Suprapubic skin (tissue), 4 donors: Measurements from ENCODE around the gene PPP1R12B. TPM values are rescaled to one million over a fixed set of nuclear protein-coding genes. Genes with fewer than 3 reads are reported as not detected.

Experiments
- DNase-seq, 2 donors: peaks; one replicate each; pipeline ENCODE4 v3.0.0-alpha.2; 2019; ENCODE audit warnings: low spot score in 2 of 2
- H3K27ac ChIP-seq: fragments of 200-600 bp; sonication (generic); one replicate; pipeline ENCODE4 v1.5.1; 2019
- H3K27me3 ChIP-seq: fragments of 200-600 bp; sonication (generic); one replicate; pipeline ENCODE4 v1.5.1; 2019
- H3K36me3 ChIP-seq: fragments of 200-600 bp; sonication (generic); one replicate; pipeline ENCODE4 v1.5.1; 2019
- H3K4me1 ChIP-seq: fragments of 200-600 bp; sonication (generic); one replicate; pipeline ENCODE4 v1.5.1; 2019
- H3K4me3 ChIP-seq: fragments of 200-600 bp; sonication (generic); one replicate; pipeline ENCODE4 v1.5.1; 2019; ENCODE audit warnings: mild to moderate bottlenecking
- H3K9me3 ChIP-seq: fragments of 200-600 bp; sonication (generic); one replicate; pipeline ENCODE4 v1.5.1; 2019
- EP300 ChIP-seq: sonication (generic); formaldehyde crosslinking; IDR thresholded peaks from one replicate; pipeline ENCODE4 v1.6.1; 2017; ENCODE audit warnings: antibody characterized with exemption
- POLR2A ChIP-seq, 2 donors: fragments of 450-650 bp; IDR thresholded peaks; one replicate each; pipeline ENCODE4 v1.6.1; 2017; ENCODE audit warnings: antibody characterized with exemption in 2 of 2, mild to moderate bottlenecking in 2 of 2, moderate library complexity in 2 of 2
- POLR2AphosphoS5 ChIP-seq, 3 donors: sonication (generic); formaldehyde crosslinking; IDR thresholded peaks; one replicate each; pipeline ENCODE4 v1.6.1; 2017; ENCODE audit warnings: antibody characterized with exemption in 3 of 3
- WGBS: methylation state at CpG from one replicate; pipeline ENCODE4 v1.1.5; 2018; 5-methylcytosine and 5-hydroxymethylcytosine counted together
- total RNA-seq, 4 donors: library from RNA; depleted of rRNA; stranded (reverse); fragments of >200 nt; gene quantifications; one replicate each; pipeline ENCODE4 v1.1.0, GENCODE V29; 2016
- TF ChIP-seq, protein P1 (sequence below), 2 donors: fragments of 200-600 bp in 1 of 2; fragments of 450-650 bp in 1 of 2; sonication (generic) in 1 of 2; IDR thresholded peaks; one replicate each; pipeline ENCODE4 v1.5.1; 2016 to 2019; ENCODE audit warnings: antibody characterized with exemption in 2 of 2, mild to moderate bottlenecking in 1 of 2, moderate library complexity in 1 of 2

Gene PPP1R12B
- total RNA-seq, 4 donors from 2014 or later = 28.4 to 90.7 (median 30.8) TPM

DNA sequence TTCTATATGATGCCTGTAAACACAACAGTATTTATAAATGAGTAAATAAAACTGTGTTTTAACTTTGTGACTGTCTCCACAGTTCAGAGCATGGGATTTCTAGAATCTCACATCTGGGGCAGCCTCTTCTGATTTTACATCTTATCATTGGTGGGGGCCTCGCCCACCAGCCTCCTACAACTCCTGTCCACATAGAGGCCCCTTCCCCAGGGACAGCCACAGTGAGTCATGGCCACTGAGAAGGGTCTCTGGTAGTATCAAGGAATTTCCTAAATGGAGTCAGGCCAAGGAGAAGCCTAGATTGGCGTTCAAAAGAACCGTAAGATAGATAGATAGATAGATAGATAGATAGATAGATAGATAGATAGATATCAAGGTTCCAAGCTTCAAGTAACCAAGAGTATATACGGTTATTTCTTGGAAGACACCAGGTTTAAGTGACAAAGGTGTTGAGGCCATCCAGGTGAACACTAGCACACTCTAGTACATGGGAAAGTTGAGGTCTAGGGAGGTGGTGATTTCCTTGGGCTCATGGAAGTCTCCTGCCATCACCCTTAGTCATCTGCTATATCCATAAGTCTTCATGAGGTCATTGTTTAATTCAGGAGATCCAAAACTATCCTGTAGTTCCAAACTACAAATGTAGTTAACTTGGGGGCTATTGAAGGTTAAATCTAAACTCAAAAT lies 240.1 kb downstream of the PPP1R12B start:
- 89% methylated on average over 4 of the region's 4 CpGs for WGBS
- no peak for DNase-seq
- peaks cover 7% of the 10 kb centered on the region for H3K36me3 ChIP-seq
- peaks cover 67% of the 10 kb centered on the region for H3K4me1 ChIP-seq
- H3K9me3 ChIP-seq = no peaks in the 10 kb centered on the region
- H3K27me3 ChIP-seq = no peaks in the 10 kb centered on the region
- TF ChIP-seq POLR2AphosphoS5 (IDR thresholded peaks at IDR 0.05) (no peak), EP300 (no peak), POLR2A (IDR thresholded peaks at IDR 0.05) (no peak)
- TF ChIP-seq, protein P1, sequence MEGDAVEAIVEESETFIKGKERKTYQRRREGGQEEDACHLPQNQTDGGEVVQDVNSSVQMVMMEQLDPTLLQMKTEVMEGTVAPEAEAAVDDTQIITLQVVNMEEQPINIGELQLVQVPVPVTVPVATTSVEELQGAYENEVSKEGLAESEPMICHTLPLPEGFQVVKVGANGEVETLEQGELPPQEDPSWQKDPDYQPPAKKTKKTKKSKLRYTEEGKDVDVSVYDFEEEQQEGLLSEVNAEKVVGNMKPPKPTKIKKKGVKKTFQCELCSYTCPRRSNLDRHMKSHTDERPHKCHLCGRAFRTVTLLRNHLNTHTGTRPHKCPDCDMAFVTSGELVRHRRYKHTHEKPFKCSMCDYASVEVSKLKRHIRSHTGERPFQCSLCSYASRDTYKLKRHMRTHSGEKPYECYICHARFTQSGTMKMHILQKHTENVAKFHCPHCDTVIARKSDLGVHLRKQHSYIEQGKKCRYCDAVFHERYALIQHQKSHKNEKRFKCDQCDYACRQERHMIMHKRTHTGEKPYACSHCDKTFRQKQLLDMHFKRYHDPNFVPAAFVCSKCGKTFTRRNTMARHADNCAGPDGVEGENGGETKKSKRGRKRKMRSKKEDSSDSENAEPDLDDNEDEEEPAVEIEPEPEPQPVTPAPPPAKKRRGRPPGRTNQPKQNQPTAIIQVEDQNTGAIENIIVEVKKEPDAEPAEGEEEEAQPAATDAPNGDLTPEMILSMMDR (IDR thresholded peaks at IDR 0.05) = no peak
- H3K27ac ChIP-seq = peak overlapping the region; percentile 57
- no peak overlapping the region for H3K4me3 ChIP-seq

DNA sequence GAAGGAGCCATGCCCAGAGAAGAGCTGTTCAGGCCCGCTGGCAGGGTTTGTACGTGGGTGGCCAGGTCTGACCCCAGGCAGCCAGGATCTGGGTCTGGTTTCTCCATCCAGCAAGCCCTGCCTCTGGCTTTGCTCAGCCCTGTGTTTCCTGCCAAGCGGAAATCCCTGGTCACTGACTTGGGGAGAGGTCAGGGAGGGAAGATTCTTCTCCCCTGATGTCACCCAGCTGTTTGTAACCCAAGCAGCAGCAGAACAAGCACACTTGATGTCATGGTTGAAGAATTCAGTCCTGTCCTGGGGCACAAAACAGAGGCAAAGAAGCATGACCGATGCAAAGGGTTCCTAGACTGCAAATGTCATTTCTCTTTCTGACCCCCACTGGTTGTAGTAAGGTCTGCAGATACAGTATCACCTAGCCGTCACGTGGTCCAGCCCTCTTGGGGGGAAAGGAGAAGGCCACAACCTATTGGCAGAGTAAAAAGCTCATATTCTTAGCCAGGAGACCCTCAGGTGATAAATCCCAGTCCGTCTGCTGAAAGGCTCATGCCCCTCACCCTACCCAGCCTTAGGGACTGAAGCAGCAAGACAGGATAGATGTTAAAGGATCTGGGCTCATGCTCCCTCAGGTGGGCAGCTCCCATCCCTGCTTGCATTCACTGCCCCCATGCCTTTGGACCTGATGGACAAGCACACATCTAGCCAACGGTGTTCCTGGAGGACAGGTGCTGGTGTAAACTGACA lies 240.9 kb downstream of the PPP1R12B start:
- TF ChIP-seq POLR2A (IDR thresholded peaks at IDR 0.05) (no peak), POLR2AphosphoS5 (IDR thresholded peaks at IDR 0.05) (peak in 2 of 3 donors; percentile 62 to 89), EP300 (peak; percentile 24)
- TF ChIP-seq, protein P1 (IDR thresholded peaks at IDR 0.05) = no peak
- Histone ChIP-seq H3K9me3 (no peaks in the 10 kb centered on the region), H3K27me3 (no peaks in the 10 kb centered on the region), H3K27ac (peak overlapping the region; percentile 50), H3K36me3 (peaks cover 4% of the 10 kb centered on the region), H3K4me3 (no peak overlapping the region), H3K4me1 (peaks cover 69% of the 10 kb centered on the region)
- DNase-seq = peak; percentile 91 to 93
- 73% methylated on average over 6 of the region's 8 CpGs for WGBS

DNA sequence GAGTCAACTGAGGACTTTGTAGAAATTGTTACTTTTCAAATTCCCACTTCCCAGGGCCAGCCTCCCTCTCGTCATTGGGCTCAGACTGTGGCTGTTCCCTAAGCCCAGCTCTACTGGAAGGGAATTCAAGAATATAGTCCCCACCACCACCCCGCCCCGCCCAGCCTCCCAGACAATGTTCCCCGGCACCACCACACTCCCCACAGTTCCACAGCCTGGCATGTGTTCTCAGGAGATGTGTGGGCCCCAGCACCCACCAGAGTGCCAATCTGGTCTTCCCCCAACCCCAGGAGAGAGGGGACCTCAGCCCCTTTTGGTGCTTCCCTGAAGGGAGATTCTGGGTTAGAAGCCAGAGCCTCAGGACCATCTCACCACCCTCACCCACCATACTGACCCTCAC lies 241.6 kb downstream of the PPP1R12B start:
- TF ChIP-seq POLR2A (IDR thresholded peaks at IDR 0.05) (no peak), POLR2AphosphoS5 (IDR thresholded peaks at IDR 0.05) (no peak), EP300 (no peak)
- TF ChIP-seq, protein P1 (IDR thresholded peaks at IDR 0.05) = no peak
- Histone ChIP-seq H3K27me3 (no peaks in the 10 kb centered on the region), H3K4me3 (no peak overlapping the region), H3K9me3 (no peaks in the 10 kb centered on the region), H3K27ac (no peak overlapping the region), H3K36me3 (peaks cover 4% of the 10 kb centered on the region), H3K4me1 (peaks cover 69% of the 10 kb centered on the region)
- no peak for DNase-seq
- 88% methylated on average over 4 of the region's 4 CpGs for WGBS

DNA sequence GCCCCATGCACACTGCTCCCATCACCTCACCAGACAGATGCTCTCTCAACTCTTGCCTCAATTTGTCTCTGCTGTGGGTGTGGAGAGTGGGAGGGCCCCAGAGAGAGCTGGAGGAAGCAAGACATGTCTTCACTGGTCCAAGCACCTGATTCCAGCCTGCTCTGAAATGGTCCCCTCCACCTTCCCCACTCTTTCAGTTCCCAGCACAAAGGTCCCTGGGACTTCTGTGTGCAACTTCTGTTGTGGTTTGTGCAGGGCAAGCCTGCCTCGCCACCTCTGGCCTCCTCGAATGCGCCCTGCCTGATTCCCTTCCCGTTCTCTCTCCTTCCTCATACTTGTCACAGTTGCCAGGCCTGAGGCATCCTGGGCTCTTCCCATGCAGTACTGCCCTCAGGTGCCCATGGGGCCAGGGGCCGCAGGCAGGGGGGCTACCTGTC lies 242.5 kb downstream of the PPP1R12B start:
- Histone ChIP-seq H3K36me3 (peaks cover 4% of the 10 kb centered on the region), H3K4me3 (no peak overlapping the region), H3K27ac (no peak overlapping the region), H3K4me1 (peaks cover 65% of the 10 kb centered on the region), H3K9me3 (no peaks in the 10 kb centered on the region), H3K27me3 (no peaks in the 10 kb centered on the region)
- no peak for DNase-seq
- TF ChIP-seq POLR2AphosphoS5 (IDR thresholded peaks at IDR 0.05) (no peak), EP300 (no peak), POLR2A (IDR thresholded peaks at IDR 0.05) (no peak)
- TF ChIP-seq, protein P1 (IDR thresholded peaks at IDR 0.05) = no peak
- 51% methylated on average over 5 of the region's 5 CpGs for WGBS

DNA sequence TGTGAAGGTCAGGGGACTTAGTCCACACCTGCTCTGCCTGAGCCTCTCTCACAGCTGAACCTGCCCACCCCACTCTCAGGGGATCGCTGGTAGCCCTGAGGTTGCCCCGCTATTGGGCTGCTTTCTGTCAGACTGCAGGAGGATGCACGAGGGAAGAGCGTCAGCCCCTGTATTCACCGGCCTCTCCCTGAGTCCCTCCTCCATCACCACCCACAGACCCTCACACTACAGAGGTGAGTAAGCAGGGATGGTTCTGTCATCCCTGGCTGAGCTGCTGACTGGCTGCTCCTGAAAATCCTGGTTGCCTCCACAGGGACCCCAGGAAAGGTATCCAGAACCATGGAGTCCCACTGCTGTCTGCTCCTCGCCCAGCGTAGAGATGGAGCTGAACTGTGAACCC lies 243.0 kb downstream of the PPP1R12B start:
- H3K36me3 ChIP-seq = peaks cover 4% of the 10 kb centered on the region
- H3K4me1 ChIP-seq = peaks cover 60% of the 10 kb centered on the region
- no peaks in the 10 kb centered on the region for H3K27me3 ChIP-seq
- DNase-seq = no peak
- H3K9me3 ChIP-seq = no peaks in the 10 kb centered on the region
- H3K4me3 ChIP-seq = no peak overlapping the region
- 90% methylated on average over 5 of the region's 7 CpGs for WGBS
- H3K27ac ChIP-seq = no peak overlapping the region
- TF ChIP-seq, protein P1 (IDR thresholded peaks at IDR 0.05) = no peak
- TF ChIP-seq EP300 = no peak
- no peak for TF ChIP-seq POLR2A (IDR thresholded peaks at IDR 0.05)
- no peak for TF ChIP-seq POLR2AphosphoS5 (IDR thresholded peaks at IDR 0.05)
